K562 (cell line): Measurements from ENCODE around the gene FAM187B. TPM values are rescaled to one million over a fixed set of nuclear protein-coding genes. Genes with fewer than 3 reads are reported as not detected.

Experiments used
- CHCHD3 ChIP-seq: fragments of 250-450 bp; sonication (Bioruptor Pico); IDR thresholded peaks from 2 replicates; pipeline ENCODE4 v2.1.2; 2022; ENCODE audit warnings: mild to moderate bottlenecking
- ILK ChIP-seq: fragments of 450-650 bp; IDR thresholded peaks from 2 replicates; pipeline ENCODE4 v1.6.1; 2016; ENCODE audit warnings: missing genetic modification characterization, low read depth, mild to moderate bottlenecking, missing compliant biosample characterization, moderate library complexity, borderline replicate concordance
- PHF21A ChIP-seq: fragments of 450-650 bp; IDR thresholded peaks from 2 replicates; pipeline ENCODE4 v1.6.1; 2017; ENCODE audit warnings: low read depth, borderline replicate concordance
- POLR2G ChIP-seq: fragments of 200-400 bp; formaldehyde crosslinking; IDR thresholded peaks from 2 replicates; pipeline ENCODE4 v1.6.1; 2017; ENCODE audit warnings: low read depth, mild to moderate bottlenecking, antibody characterized with exemption, low read length, moderate library complexity
- SIN3B ChIP-seq: fragments of 450-650 bp; IDR thresholded peaks from 2 replicates; pipeline ENCODE4 v1.6.1; 2017; ENCODE audit warnings: low read depth, mild to moderate bottlenecking, moderate library complexity
- TSHZ1 ChIP-seq: fragments of 250-450 bp; sonication (Bioruptor Pico); IDR thresholded peaks from 2 replicates; pipeline ENCODE4 v1.4.0; 2020; ENCODE audit warnings: mild to moderate bottlenecking, moderate library complexity
- ZBTB43 ChIP-seq: sonication (generic); formaldehyde crosslinking; IDR thresholded peaks from 2 replicates; pipeline ENCODE4 v1.8.0; 2023; ENCODE audit warnings: mild to moderate bottlenecking, missing genetic modification reagents
- ZFX ChIP-seq: sonication (generic); formaldehyde crosslinking; IDR thresholded peaks from 2 replicates; pipeline ENCODE4 v1.8.0; 2022; ENCODE audit warnings: mild to moderate bottlenecking, missing genetic modification reagents, moderate library complexity
- ZNF124 ChIP-seq: sonication (generic); formaldehyde crosslinking; IDR thresholded peaks from 2 replicates; pipeline ENCODE4 v1.8.1; 2022; ENCODE audit warnings: missing genetic modification reagents
- ZNF134 ChIP-seq: fragments of 250-450 bp; sonication (Bioruptor Pico); conservative IDR thresholded peaks from 2 replicates; pipeline ENCODE4 v1.4.0; 2020
- polyA plus RNA-seq, 8 experiments: library from polyadenylated mRNA; depleted of rRNA in 4 of 8; stranded (reverse) in 5 of 8; unstranded in 3 of 8; fragments of >200 nt; fragmentation: Nextera tagmentation in 2 of 8; fragmentation: Illumina TruSeq in 1 of 8; extraction: Ambion mirVana in 2 of 8; extraction: Trizol in 1 of 8; gene quantifications; 2 replicates each; pipeline versions ENCODE4 v1.2.1 to v1.2.3, GENCODE V29; 2011 to 2014; ENCODE audit warnings: inconsistent platforms in 1 of 8, missing spikeins in 1 of 8
- total RNA-seq, 7 experiments: library from RNA; depleted of rRNA in 6 of 7; stranded (reverse); fragments of >200 nt in 6 of 7; fragmentation: Illumina TruSeq in 2 of 7; extraction: Trizol in 2 of 7; gene quantifications; 2 replicates each; pipeline versions ENCODE4 v1.2.1 to v1.2.3, GENCODE V29; 2011 to 2021; ENCODE audit warnings: low replicate concordance in 1 of 7
- TF ChIP-seq, protein P1 (sequence below): fragments of 250-450 bp; sonication (Bioruptor Pico); IDR thresholded peaks from 2 replicates; pipeline ENCODE4 v1.8.0; 2022; ENCODE audit warnings: inconsistent platforms
- TF ChIP-seq, protein P2 (sequence below): fragments of 250-450 bp; sonication (Bioruptor Pico); IDR thresholded peaks from 2 replicates; pipeline ENCODE4 v1.8.0; 2021; ENCODE audit warnings: moderate library complexity, mild to moderate bottlenecking, inconsistent platforms
- TF ChIP-seq, protein P3 (sequence below): fragments of 450-650 bp; formaldehyde crosslinking; IDR thresholded peaks from 2 replicates; pipeline ENCODE4 v1.4.0; 2020; ENCODE audit warnings: mild to moderate bottlenecking, mixed read lengths
- TF ChIP-seq, protein P4 (sequence below): sonication (generic); IDR thresholded peaks from 2 replicates; pipeline ENCODE4 v1.6.1; 2016

The FAM187B gene
- total and polyA plus RNA-seq, 9 of the 15 experiments (the other 6 are each of a cell fraction or from before 2014, with no cell fraction given), result 0.04 to 0.09 TPM; not detected in 7

- TF ChIP-seq PHF21A (no peak), CHCHD3 (no peak), ZBTB43 (CRISPR knock-in tag) (no peak), SIN3B (no peak), ZNF124 (CRISPR knock-in tag) (no peak), ZFX (CRISPR knock-in tag) (no peak), ILK (tag) (no peak), POLR2G (peak; percentile 69), TSHZ1 (CRISPR knock-in tag) (no peak), ZNF134 (CRISPR knock-in tag) (no peak)
- TF ChIP-seq, protein P1, sequence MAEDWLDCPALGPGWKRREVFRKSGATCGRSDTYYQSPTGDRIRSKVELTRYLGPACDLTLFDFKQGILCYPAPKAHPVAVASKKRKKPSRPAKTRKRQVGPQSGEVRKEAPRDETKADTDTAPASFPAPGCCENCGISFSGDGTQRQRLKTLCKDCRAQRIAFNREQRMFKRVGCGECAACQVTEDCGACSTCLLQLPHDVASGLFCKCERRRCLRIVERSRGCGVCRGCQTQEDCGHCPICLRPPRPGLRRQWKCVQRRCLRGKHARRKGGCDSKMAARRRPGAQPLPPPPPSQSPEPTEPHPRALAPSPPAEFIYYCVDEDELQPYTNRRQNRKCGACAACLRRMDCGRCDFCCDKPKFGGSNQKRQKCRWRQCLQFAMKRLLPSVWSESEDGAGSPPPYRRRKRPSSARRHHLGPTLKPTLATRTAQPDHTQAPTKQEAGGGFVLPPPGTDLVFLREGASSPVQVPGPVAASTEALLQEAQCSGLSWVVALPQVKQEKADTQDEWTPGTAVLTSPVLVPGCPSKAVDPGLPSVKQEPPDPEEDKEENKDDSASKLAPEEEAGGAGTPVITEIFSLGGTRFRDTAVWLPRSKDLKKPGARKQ (CRISPR knock-in tag), result no peak
- TF ChIP-seq, protein P2, sequence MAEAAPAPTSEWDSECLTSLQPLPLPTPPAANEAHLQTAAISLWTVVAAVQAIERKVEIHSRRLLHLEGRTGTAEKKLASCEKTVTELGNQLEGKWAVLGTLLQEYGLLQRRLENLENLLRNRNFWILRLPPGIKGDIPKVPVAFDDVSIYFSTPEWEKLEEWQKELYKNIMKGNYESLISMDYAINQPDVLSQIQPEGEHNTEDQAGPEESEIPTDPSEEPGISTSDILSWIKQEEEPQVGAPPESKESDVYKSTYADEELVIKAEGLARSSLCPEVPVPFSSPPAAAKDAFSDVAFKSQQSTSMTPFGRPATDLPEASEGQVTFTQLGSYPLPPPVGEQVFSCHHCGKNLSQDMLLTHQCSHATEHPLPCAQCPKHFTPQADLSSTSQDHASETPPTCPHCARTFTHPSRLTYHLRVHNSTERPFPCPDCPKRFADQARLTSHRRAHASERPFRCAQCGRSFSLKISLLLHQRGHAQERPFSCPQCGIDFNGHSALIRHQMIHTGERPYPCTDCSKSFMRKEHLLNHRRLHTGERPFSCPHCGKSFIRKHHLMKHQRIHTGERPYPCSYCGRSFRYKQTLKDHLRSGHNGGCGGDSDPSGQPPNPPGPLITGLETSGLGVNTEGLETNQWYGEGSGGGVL (CRISPR knock-in tag), result no peak
- TF ChIP-seq, protein P3, sequence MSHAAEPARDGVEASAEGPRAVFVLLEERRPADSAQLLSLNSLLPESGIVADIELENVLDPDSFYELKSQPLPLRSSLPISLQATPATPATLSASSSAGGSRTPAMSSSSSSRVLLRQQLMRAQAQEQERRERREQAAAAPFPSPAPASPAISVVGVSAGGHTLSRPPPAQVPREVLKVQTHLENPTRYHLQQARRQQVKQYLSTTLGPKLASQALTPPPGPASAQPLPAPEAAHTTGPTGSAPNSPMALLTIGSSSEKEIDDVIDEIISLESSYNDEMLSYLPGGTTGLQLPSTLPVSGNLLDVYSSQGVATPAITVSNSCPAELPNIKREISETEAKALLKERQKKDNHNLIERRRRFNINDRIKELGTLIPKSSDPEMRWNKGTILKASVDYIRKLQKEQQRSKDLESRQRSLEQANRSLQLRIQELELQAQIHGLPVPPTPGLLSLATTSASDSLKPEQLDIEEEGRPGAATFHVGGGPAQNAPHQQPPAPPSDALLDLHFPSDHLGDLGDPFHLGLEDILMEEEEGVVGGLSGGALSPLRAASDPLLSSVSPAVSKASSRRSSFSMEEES (CRISPR knock-in tag), result no peak
- TF ChIP-seq, protein P4, sequence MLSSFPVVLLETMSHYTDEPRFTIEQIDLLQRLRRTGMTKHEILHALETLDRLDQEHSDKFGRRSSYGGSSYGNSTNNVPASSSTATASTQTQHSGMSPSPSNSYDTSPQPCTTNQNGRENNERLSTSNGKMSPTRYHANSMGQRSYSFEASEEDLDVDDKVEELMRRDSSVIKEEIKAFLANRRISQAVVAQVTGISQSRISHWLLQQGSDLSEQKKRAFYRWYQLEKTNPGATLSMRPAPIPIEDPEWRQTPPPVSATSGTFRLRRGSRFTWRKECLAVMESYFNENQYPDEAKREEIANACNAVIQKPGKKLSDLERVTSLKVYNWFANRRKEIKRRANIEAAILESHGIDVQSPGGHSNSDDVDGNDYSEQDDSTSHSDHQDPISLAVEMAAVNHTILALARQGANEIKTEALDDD, result no peak
Observed at GRCh38 chr19:35262101-35262761, 33.7 kb upstream of the FAM187B start (continued).
